Head of caudate nucleus (tissue), 42 donors: ENCODE results near the gene PPFIA4.
"Not testable (repeated sequence)": the region's sequence is repeated elsewhere in the genome, so short reads cannot be mapped to it uniquely, and the experiment has no call there.

Source experiments
- DNase-seq, 42 donors: peaks; one replicate each; pipeline versions ENCODE4 v3.0.0 to v3.0.0-alpha.2; 2020 to 2021; ENCODE audit warnings: mixed read lengths in 7 of 42
- intact Hi-C: fragments of 100-400 bp; cut with DNase I; formaldehyde crosslinking; loops from one replicate; pipeline ENCODE4 v1.15.0; 2022

The PPFIA4 gene

GRCh38 chr1:203009185-203009584 lies 17.1 kb upstream of the PPFIA4 start:
- no peak for DNase-seq

DNA sequence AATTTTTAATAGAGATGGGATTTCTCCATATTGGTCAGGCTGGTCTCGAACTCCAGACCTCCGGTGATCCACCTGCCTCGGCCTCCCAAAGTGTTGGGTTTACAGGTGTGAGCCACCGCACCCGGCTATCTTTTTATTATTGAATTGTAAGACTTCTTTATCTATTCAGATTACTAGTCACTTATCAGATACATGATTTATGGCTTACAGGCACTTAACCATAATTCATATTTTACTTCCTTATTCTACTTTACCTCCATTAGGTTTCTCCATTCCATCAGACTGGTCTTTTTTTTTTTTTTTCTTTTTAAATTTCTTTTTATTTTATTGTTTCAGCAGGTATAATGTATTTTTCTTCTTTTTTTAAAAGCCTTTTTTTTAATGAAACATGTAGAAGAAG lies 14.7 kb upstream of the PPFIA4 start:
- DNase-seq, result no peak
- intact Hi-C loops, result no loop called here

More at GRCh38 chr1:203009185-203009584, 17.1 kb upstream of the PPFIA4 start:
- intact Hi-C loops, result no loop called here

GRCh38 chr1:203017061-203017460 lies 9.2 kb upstream of the PPFIA4 start:
- intact Hi-C loops, result no loop called here

DNA sequence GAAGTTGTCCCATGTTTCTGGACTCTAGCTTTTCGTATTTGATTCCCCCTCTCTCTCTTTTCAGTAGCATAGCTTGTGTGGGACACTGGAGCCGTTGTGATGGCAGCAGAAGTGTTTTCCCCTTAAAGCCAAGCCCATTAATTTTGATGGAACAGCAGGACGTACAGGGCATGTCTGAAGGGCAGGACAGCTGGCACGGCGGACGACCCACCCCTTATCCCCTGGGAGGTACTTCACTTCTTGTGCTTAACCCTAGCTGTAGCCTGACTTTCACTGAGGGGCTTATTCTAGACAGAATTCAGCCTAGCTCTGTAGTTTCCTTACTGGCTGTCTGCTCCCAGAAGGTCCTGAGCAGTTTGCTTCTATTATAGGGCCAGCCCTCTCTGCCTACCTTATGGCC lies 8.6 kb upstream of the PPFIA4 start:
- no peak for DNase-seq
- intact Hi-C loops, result no loop called here

More at GRCh38 chr1:203017061-203017460, 9.2 kb upstream of the PPFIA4 start:
- no peak for DNase-seq

- DNase-seq, intact Hi-C loops: not testable (repeated sequence)
Measured at GRCh38 chr1:203022855-203023254, 3.4 kb upstream of the PPFIA4 start.

- intact Hi-C loops, result no loop called here
- peak in 1 of 42 donors; percentile 16 for DNase-seq
Measured at GRCh38 chr1:203025686-203026030, 633 bp upstream of the PPFIA4 start.

- intact Hi-C loops, result no loop called here
- peak in 9 of 42 donors; percentile 31 to 62 (median 47) for DNase-seq
Measured at GRCh38 chr1:203026666-203027663, 674 bp downstream of the PPFIA4 start.

DNA sequence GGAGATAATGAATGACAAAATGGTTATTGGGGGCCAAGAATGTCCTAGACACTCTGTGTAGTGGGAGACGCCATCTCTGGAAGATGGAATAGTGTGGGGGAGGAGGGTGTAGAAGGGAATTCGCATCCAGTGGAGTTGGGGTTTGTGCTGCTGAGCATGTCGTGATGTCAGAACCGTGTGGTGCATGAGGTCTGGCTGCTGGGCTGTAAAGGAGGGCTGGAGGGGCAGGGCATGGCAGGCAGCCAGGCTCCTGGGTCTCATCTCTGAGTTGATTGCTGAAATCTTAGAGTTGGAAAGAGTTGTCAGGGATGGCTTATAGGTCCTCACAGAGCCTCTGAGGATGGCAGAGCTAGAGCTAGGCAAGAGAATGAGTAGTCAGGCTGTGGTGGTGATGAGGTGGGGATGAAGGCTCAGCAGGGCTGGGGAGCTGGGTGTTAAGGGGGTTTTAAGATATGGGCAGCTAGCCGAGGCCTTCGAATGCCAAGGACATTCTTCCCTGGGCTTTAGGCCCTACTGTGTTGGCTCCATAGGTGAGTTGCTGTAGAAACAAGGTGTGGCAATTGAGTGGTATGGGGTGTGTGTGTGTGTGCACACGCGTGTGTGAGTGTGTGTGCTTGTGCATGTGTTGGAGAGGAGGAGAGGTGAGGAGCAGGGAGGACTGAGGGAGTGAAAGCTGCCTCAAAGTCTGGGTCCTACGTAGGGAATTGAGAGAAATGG lies 1.9 kb downstream of the PPFIA4 start:
- intact Hi-C loops, result no loop called here
- peak in 3 of 42 donors; percentile 19 to 67 (median 64) for DNase-seq

GRCh38 chr1:203028784-203029553 lies 2.7 kb downstream of the PPFIA4 start:
- no peak for DNase-seq
- intact Hi-C loops, result no loop called here

DNA sequence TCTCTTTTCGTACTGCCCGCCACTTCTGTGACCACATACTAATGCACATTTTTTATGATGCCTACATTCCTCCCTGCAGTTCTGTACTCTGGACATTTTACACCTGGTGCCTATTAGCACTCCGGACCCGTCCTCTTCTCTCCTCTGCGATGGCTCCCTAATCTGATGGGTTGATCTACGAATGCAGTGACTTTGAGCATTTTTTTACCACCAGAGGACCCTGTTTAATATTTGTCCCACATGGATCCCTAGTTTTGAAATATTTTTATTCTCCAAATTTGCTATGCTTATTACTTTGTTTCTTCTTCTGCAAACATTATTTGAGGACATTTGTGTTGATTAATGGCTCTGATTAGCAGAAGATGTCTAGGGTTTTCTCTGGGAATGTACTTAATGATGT lies 5.2 kb downstream of the PPFIA4 start:
- no peak for DNase-seq
- intact Hi-C loops, result no loop called here

- intact Hi-C loops, result no loop called here
- peak in 1 of 42 donors; percentile 46 for DNase-seq
Measured at GRCh38 chr1:203033287-203033686, 7.0 kb downstream of the PPFIA4 start.

DNA sequence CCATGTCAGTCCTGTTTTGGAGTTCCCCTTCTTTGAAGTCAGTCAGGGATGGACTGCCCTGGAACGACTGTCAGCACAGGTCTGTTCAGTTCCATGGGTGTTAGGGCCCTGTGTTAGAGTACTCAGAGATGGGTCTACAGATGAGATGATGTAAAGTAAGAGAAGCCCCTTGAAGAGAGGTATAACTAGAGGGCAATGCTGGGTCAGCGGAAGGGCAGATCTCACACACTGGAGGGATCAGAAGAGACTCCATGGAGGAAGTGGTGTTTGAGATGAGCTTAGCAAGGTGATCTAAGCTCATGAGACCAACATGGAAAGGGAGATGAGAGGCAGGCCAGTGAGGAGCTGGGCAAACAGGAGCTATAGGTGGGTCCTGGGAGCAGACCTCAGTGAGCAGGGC lies 7.6 kb downstream of the PPFIA4 start:
- DNase-seq, result no peak
- intact Hi-C loops, result no loop called here

DNA sequence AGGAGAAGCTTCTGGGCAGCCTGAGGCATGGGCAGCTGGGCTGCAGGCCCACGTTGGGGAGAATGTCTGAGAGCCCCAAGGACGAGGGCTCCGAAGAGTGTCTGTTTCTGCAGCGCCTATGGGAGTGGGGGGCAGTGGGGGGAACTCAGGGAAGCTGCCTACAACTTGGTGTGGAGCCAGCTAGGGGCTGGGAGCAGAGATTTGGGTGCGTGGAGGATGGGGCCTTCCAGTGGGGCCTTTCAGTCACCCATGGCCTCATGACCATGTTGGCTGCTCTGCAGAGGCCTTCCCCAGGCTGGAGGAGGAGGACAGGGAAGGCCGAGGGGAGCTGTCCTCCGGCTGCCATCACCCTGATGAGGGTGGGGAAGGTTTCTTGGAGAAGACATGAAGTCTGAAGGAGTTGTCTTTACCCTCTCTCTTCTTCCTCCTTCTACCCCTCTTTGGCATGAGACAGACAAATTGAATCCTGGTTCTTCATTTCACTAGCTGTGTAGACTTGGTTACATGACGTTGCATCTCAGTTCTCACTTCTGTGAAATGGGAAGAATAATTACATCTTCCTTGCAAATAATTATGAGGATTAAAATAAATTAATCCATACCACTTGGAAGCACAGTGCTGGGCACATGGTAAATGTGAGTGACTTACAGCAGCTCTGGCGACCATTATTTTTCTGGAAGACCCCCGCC lies 8.3 kb downstream of the PPFIA4 start:
- DNase-seq, result no peak
- intact Hi-C loops, result loop anchor here (5.0 kb wide), 2 partner anchors 93 to 233 kb away; partner anchors contain the start of gene ADORA1

DNA sequence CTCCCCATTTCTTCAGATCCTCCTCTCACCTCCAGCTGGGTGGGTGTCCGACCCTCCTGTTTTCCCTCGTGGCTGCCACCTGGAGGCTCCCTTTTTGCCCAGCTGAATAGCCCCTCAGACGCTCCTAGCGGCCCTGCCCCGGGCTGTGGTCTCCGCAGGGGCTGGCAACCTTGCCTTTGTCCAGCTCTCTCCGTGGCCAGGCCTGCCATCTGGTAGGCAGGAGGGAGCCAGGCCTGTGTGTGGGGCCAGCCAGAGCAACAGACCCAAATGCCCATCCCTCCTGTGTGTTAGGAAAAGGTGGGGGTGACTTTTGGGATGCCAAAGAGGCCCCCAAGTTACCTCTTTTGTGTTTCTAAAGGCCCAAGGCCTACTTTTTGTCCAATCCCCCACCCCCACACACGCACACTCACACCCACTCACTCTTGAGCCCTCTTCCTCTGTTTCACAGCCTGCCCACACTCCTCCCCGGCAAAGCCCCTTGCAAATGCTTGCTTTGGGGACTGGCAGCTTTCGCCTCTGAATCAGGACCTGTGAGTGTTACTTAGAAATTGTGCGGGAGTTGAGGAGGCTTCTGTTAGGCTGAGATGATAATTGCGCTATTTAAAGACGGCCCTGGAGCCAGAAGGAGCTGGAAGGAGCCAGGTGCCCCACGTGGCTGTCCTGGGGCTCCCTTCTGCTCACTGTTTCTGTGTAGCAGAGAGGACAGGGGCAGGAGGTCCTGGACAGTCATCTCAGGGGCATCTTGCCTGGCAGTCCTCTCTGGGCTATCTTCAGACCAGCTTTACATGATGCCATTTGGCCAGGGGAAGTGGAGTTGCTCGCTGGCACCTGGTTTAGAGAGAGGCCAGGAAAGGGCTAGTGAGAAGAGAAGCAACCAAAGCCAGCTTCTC lies 9.1 kb downstream of the PPFIA4 start:
- intact Hi-C loops, result loop anchor here (5.0 kb wide), 2 partner anchors 92 to 232 kb away; partner anchors contain the start of gene ADORA1

GRCh38 chr1:203036135-203036534 lies 9.8 kb downstream of the PPFIA4 start:
- intact Hi-C loops, result loop anchor here (5.0 kb wide), 2 partner anchors 91 to 231 kb away; partner anchors contain the start of gene ADORA1

More for the DNA sequence above, 9.1 kb downstream of the PPFIA4 start:
- peak in 7 of 42 donors; percentile 23 to 66 (median 46) for DNase-seq

DNA sequence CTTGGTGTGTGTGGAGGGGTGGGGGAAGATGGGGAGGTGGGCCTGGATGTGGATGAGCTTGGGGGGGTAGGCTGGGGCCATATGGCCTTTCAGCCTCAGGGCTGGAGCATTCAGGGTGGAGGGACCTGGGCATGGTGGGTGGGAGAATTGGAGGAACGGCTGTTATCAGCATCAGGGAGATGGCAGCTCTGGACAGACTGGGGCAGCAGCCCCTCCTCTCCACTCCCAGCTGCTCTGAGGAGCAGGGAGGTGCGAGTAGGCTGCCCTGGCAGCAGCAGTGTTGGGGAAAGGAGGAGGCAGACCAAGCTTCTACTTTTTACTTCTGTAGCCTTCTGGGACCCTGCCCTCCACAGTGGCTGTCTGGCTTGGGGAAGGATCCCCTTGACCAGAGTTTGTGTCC lies 10.2 kb downstream of the PPFIA4 start:
- DNase-seq, result peak in 1 of 42 donors; percentile 10
- intact Hi-C loops, result loop anchor here (5.0 kb wide), 2 partner anchors 91 to 231 kb away; partner anchors contain the start of gene ADORA1

More at GRCh38 chr1:203036135-203036534, 9.8 kb downstream of the PPFIA4 start:
- no peak for DNase-seq

DNA sequence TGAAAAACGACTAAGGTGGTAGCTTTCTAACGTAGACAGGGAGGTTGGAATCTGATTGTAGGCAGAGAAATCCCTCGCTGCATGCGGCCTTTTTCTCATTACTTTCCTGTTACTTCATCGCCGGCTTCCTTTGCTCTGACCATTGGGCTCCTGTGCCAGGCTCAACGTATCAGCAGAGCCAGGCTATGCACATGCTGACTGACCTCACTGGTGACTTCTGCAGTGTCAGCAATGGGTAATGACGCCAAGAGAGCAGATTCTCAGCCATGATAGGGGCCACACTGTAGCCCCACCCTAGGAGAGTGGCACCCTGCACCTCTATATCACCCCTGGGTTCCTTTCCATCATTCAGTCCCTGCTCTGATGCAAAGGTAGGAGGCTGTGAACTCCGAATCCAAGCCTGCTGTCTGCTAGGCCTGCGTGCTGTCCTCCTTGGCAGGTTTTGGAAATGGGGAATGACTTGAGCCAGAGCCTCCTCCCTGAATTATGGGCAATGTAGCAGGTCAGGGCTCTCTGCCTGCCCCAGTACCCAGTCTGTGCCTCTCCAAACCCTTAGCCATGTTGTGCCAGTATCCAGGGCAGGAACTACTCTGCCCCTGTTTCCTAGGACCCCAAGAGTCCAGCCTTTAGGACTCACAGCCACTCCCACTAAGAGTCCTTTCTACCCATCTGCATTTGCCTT lies 11.4 kb downstream of the PPFIA4 start:
- intact Hi-C loops, result loop anchor here (2.0 to 5.0 kb wide), 3 partner anchors 90 to 230 kb away; partner anchors contain the start of gene ADORA1

More for the DNA sequence above, 11.4 kb downstream of the PPFIA4 start:
- peak in 3 of 42 donors; percentile 9 to 37 (median 9) for DNase-seq
